ENCODE measurements around the gene EXOSC5. TPM values are rescaled to one million over a fixed set of nuclear protein-coding genes. Genes with fewer than 3 reads are reported as not detected.
"Not testable (repeated sequence)": the region's sequence is repeated elsewhere in the genome, so short reads cannot be mapped to it uniquely, and the experiment has no call there.

Gene EXOSC5
- total and polyA plus RNA-seq, 9 of the 15 experiments (the other 6 are each of a cell fraction or from before 2014, with no cell fraction given), result 10.9 to 75.5 (median 37.8) TPM

- TF ChIP-seq, protein P1, sequence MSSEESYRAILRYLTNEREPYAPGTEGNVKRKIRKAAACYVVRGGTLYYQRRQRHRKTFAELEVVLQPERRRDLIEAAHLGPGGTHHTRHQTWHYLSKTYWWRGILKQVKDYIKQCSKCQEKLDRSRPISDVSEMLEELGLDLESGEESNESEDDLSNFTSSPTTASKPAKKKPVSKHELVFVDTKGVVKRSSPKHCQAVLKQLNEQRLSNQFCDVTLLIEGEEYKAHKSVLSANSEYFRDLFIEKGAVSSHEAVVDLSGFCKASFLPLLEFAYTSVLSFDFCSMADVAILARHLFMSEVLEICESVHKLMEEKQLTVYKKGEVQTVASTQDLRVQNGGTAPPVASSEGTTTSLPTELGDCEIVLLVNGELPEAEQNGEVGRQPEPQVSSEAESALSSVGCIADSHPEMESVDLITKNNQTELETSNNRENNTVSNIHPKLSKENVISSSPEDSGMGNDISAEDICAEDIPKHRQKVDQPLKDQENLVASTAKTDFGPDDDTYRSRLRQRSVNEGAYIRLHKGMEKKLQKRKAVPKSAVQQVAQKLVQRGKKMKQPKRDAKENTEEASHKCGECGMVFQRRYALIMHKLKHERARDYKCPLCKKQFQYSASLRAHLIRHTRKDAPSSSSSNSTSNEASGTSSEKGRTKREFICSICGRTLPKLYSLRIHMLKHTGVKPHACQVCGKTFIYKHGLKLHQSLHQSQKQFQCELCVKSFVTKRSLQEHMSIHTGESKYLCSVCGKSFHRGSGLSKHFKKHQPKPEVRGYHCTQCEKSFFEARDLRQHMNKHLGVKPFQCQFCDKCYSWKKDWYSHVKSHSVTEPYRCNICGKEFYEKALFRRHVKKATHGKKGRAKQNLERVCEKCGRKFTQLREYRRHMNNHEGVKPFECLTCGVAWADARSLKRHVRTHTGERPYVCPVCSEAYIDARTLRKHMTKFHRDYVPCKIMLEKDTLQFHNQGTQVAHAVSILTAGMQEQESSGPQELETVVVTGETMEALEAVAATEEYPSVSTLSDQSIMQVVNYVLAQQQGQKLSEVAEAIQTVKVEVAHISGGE (CRISPR knock-in tag; IDR thresholded peaks at IDR 0.05), result no peak
- TF ChIP-seq TFE3 (CRISPR knock-in tag; IDR thresholded peaks at IDR 0.05), result no peak
- TF ChIP-seq, protein P2, sequence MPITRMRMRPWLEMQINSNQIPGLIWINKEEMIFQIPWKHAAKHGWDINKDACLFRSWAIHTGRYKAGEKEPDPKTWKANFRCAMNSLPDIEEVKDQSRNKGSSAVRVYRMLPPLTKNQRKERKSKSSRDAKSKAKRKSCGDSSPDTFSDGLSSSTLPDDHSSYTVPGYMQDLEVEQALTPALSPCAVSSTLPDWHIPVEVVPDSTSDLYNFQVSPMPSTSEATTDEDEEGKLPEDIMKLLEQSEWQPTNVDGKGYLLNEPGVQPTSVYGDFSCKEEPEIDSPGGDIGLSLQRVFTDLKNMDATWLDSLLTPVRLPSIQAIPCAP (CRISPR knock-in tag; IDR thresholded peaks at IDR 0.05; ENCODE audit: borderline replicate concordance), result no peak
Observed at GRCh38 chr19:41371541-41371940, 25.6 kb downstream of the EXOSC5 start (continued).

GRCh38 chr19:41371119-41371518 is 26.0 kb downstream of the EXOSC5 start:
- ATAC-seq; in situ Hi-C loops (cut with MboI); H3K4me3 ChIP-seq; H4K20me1 ChIP-seq (replicated peaks; ENCODE audit: control insufficient read depth, insufficient read depth, low read length); DNase-seq (ENCODE audit: extremely low read depth in 1 of 4, low spot score in 3 of 4); POLR2A ChIA-PET; FAIRE-seq; H3K4me2 ChIP-seq (ENCODE audit: insufficient read depth, low read length); BruUV-seq (replicated peaks); H3K9me3 ChIP-seq (replicated peaks; ENCODE audit: control insufficient read depth, insufficient read depth, low read depth, low read length); H3K27ac ChIP-seq (ENCODE audit: extremely low read depth, low read depth, low read length); CTCF ChIA-PET (ENCODE audit: low intra/inter-chr PET ratio); H3K9ac ChIP-seq (ENCODE audit: insufficient read depth in 1 of 2, low read depth in 2 of 2, low read length in 2 of 2); H3K9me1 ChIP-seq (ENCODE audit: control insufficient read depth, insufficient read depth, low read length); H3K27me3 ChIP-seq (ENCODE audit: control insufficient read depth in 2 of 2, insufficient read depth in 2 of 2, low read length in 2 of 2); H2AFZ ChIP-seq (ENCODE audit: low read depth, low read length); intact Hi-C loops (cut with micrococcal nuclease); H3K36me3 ChIP-seq (ENCODE audit: control insufficient read depth, insufficient read depth, low read length): not testable (repeated sequence)
- H3K4me1 ChIP-seq (replicated peaks in 1 of 2; ENCODE audit: control insufficient read depth in 2 of 2, insufficient read depth in 2 of 2, low read length in 2 of 2), result peaks cover 22 to 42% of the 10 kb centered on the region in 2 experiments
- 89% methylated on average over 5 of the region's 5 CpGs for WGBS (ENCODE audit: insufficient coverage, low coverage, missing lambda C conversion rate)
- peaks cover 29% of the 10 kb centered on the region for H3K79me2 ChIP-seq (ENCODE audit: control insufficient read depth, insufficient read depth, low read length)
